Activated B cell treated with CpG ODN at 0.5 μM for 24 hours (primary cell): ENCODE results near the gene KLKB1. TPM values are rescaled to one million over a fixed set of nuclear protein-coding genes. Genes with fewer than 3 reads are reported as not detected.

Source experiments
- ATAC-seq: fragments of 200-7000 bp; cut with Tn5 transposase; one replicate; pipeline ENCODE4 v1.10.0; 2021; ENCODE audit warnings: low read depth, mild to moderate bottlenecking, moderate library complexity
- CTCF ChIA-PET: fragments of 350-600 bp; sonication (Branson Sonifier 250); formaldehyde crosslinking; loops from one replicate; lab custom pipeline; 2021; ENCODE audit warnings: antibody characterized with exemption; lab: Charles Lee
- POLR2A ChIA-PET: fragments of 350-600 bp; sonication (Branson Sonifier 250); formaldehyde crosslinking; loops from one replicate; lab custom pipeline; 2021; ENCODE audit warnings: antibody characterized with exemption; lab: Charles Lee
- DNase-seq: peaks from one replicate; pipeline ENCODE4 v3.0.0; 2022
- H3K27ac Mint-ChIP-seq: one replicate; pipeline ENCODE4 v1.8.0; 2020; ENCODE audit warnings: mixed read lengths
- H3K27me3 Mint-ChIP-seq: one replicate; pipeline ENCODE4 v1.8.0; 2021; ENCODE audit warnings: mixed read lengths
- H3K36me3 Mint-ChIP-seq: one replicate; pipeline ENCODE4 v1.8.0; 2021; ENCODE audit warnings: low read depth, mixed read lengths
- H3K4me1 Mint-ChIP-seq: one replicate; pipeline ENCODE4 v1.8.0; 2021; ENCODE audit warnings: mixed read lengths
- H3K4me3 Mint-ChIP-seq: one replicate; pipeline ENCODE4 v1.8.0; 2020; ENCODE audit warnings: mild to moderate bottlenecking, mixed read lengths
- H3K9me3 Mint-ChIP-seq: one replicate; pipeline ENCODE4 v1.8.0; 2020; ENCODE audit warnings: mixed read lengths
- CTCF ChIP-seq: fragments of 200-600 bp; IDR thresholded peaks from one replicate; pipeline ENCODE4 v1.8.0; 2022; ENCODE audit warnings: antibody characterized with exemption, mild to moderate bottlenecking
- intact Hi-C: fragments of 100-400 bp; cut with micrococcal nuclease; formaldehyde crosslinking; loops from one replicate; pipeline ENCODE4 v1.15.1; 2024
- total RNA-seq: library from RNA; stranded (reverse); gene quantifications from 2 replicates; pipeline ENCODE4 v1.2.3, GENCODE V29; 2022

KLKB1 gene
- total RNA-seq, 1 donor from 2014 or later: 0.16 TPM

- H3K36me3 Mint-ChIP-seq: no peaks in the 10 kb centered on the region
- H3K4me3 Mint-ChIP-seq: peak overlapping the region; percentile 69
- ChIA-PET CTCF (interaction anchor here (0.7 kb wide), 1 partner anchor 1492 kb away, joined by 3 read pairs; no protein-coding TSS in a partner anchor), POLR2A (interaction anchor here (1.0 kb wide), 1 partner anchor 12 kb away, joined by 3 read pairs; the partner anchor contains the start of gene CYP4V2)
- no peaks in the 10 kb centered on the region for H3K9me3 Mint-ChIP-seq
- ATAC-seq: no peak
- no peaks in the 10 kb centered on the region for H3K27me3 Mint-ChIP-seq
- intact Hi-C loops: loop anchor here (2.0 to 5.0 kb wide), 2 partner anchors 135 to 561 kb away; partner anchors contain the start of gene TLR3
- H3K27ac Mint-ChIP-seq: peak overlapping the region; percentile 66
- no peak for TF ChIP-seq CTCF
- H3K4me1 Mint-ChIP-seq: peaks cover 23% of the 10 kb centered on the region
- DNase-seq: no peak
Measured at GRCh38 chr4:186203406-186203805, 23.9 kb upstream of the KLKB1 start.

GRCh38 chr4:186204103-186204559 is 23.2 kb upstream of the KLKB1 start:
- Mint-ChIP-seq H3K9me3 (peaks cover 3% of the 10 kb centered on the region), H3K4me1 (peaks cover 23% of the 10 kb centered on the region), H3K27ac (peak overlapping the region; percentile 66), H3K36me3 (peaks cover 6% of the 10 kb centered on the region), H3K4me3 (peak overlapping the region; percentile 69), H3K27me3 (no peaks in the 10 kb centered on the region)
- no peak for TF ChIP-seq CTCF
- POLR2A ChIA-PET: interaction anchor here (1.0 kb wide), 1 partner anchor 13 kb away, joined by 3 read pairs; the partner anchor contains the start of gene CYP4V2
- intact Hi-C loops: loop anchor here (1.0 to 5.0 kb wide), 2 partner anchors 13 to 562 kb away; partner anchors contain the start of gene CYP4V2
- CTCF ChIA-PET: no interaction called here
- peak; percentile 65 for ATAC-seq
- DNase-seq: peak; percentile 54

GRCh38 chr4:186204686-186205085 is 22.6 kb upstream of the KLKB1 start:
- H3K4me3 Mint-ChIP-seq: peak overlapping the region; percentile 69
- H3K36me3 Mint-ChIP-seq: peaks cover 10% of the 10 kb centered on the region
- H3K27ac Mint-ChIP-seq: peak overlapping the region; percentile 66
- no peaks in the 10 kb centered on the region for H3K27me3 Mint-ChIP-seq
- CTCF ChIA-PET: no interaction called here
- H3K4me1 Mint-ChIP-seq: peaks cover 23% of the 10 kb centered on the region
- no peak for ATAC-seq
- peaks cover 6% of the 10 kb centered on the region for H3K9me3 Mint-ChIP-seq
- POLR2A ChIA-PET: no interaction called here
- no peak for DNase-seq
- intact Hi-C loops: loop anchor here (1.0 to 5.0 kb wide), 2 partner anchors 13 to 562 kb away; partner anchors contain the start of gene CYP4V2
- TF ChIP-seq CTCF: no peak

- no peak overlapping the region for H3K27ac Mint-ChIP-seq
- no peak for ATAC-seq
- H3K4me3 Mint-ChIP-seq: no peak overlapping the region
Measured at GRCh38 chr4:186205156-186205555, 22.2 kb upstream of the KLKB1 start.

More at GRCh38 chr4:186205156-186205555, 22.2 kb upstream of the KLKB1 start:
- intact Hi-C loops: no loop called here
- DNase-seq: no peak
- H3K4me1 Mint-ChIP-seq: peaks cover 23% of the 10 kb centered on the region
- ChIA-PET CTCF (no interaction called here), POLR2A (no interaction called here)
- peaks cover 15% of the 10 kb centered on the region for H3K36me3 Mint-ChIP-seq
- peaks cover 6% of the 10 kb centered on the region for H3K9me3 Mint-ChIP-seq
- no peaks in the 10 kb centered on the region for H3K27me3 Mint-ChIP-seq
- TF ChIP-seq CTCF: no peak
